H1 (cell line): Measurements from ENCODE around the gene CACNG5. TPM values are rescaled to one million over a fixed set of nuclear protein-coding genes. Genes with fewer than 3 reads are reported as not detected.

Experiments used
- EZH2 ChIP-seq: fragments of 200-600 bp; sonication (generic); IDR thresholded peaks from 2 replicates; pipeline ENCODE4 v1.7.1; 2012; ENCODE audit warnings: low read depth, mild to moderate bottlenecking, moderate library complexity, low read length, inconsistent platforms; ENCODE audit not compliant: severe bottlenecking
- SUZ12 ChIP-seq: fragments of 200-600 bp; sonication (generic); IDR thresholded peaks from 2 replicates; pipeline ENCODE4 v1.6.1; 2012; ENCODE audit warnings: mild to moderate bottlenecking, inconsistent platforms, low read length, moderate library complexity, mixed read lengths
- polyA plus RNA-seq, 7 experiments: library from polyadenylated mRNA; depleted of rRNA in 3 of 7; stranded (reverse) in 5 of 7; unstranded in 2 of 7; fragments of >200 nt in 5 of 7; fragments of 200-250 nt in 2 of 7; gene quantifications; 1 replicate in 5 of 7; 2 replicates in 1 of 7; 4 replicates in 1 of 7; pipeline versions ENCODE4 v1.2.1 to v1.2.3, GENCODE V29; 2011 to 2013; ENCODE audit warnings: missing spikeins in 2 of 7, mixed read lengths in 2 of 7
- total RNA-seq: library from RNA; stranded (reverse); fragmentation: NEBNext Ultra II Directional; extraction: Animal tissue kit (Norgen Biotek cat#: 25700); gene quantifications from 2 replicates; pipeline ENCODE4 v1.2.1, GENCODE V29; 2021

Gene CACNG5
- total and polyA plus RNA-seq, 2 of the 8 experiments (the other 6 are each of a cell fraction or from before 2014, with no cell fraction given), result 2.2 to 3.1 TPM

DNA sequence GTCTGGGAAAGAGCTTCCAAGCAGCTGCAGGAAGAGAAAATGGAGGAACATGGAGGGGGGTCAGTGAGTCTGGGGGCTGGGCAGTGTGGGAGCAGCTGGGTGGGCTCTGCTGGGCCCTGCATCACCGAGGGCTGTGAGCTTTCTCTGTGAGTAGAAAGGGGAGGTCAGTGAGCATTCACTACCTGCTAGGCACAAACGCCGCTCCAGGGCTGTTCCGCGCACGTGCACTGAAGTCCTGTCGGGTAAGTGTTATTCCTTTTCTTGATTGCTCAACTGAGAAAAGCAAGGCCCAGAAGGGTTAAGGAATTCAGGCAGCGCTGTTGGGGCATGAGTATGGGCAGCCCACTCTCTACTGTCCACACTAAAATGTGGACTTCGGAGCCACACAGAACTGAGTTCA lies 4.7 kb downstream of the CACNG5 start (continued):
- TF ChIP-seq EZH2, result no peak
- TF ChIP-seq SUZ12, result no peak
